ENCODE results near the gene ESAM. TPM values are rescaled to one million over a fixed set of nuclear protein-coding genes. Genes with fewer than 3 reads are reported as not detected.

ESAM gene
- total and polyA plus RNA-seq, 10 of the 15 experiments (the other 5 are each of a cell fraction or from before 2014, with no cell fraction given) = 2.7 to 43.6 (median 19.5) TPM

GRCh38 chr11:124707829-124708228 lies 54.3 kb downstream of the ESAM start:
- H3K4me3 ChIP-seq = no peak overlapping the region
- no peaks in the 10 kb centered on the region for H3K4me1 ChIP-seq (ENCODE audit: control insufficient read depth, insufficient read depth, low read length)
- intact Hi-C loops (cut with micrococcal nuclease; ENCODE audit: unreplicated experiment) (no loop called here), in situ Hi-C loops (cut with MboI) (no loop called here)
- no peak for FAIRE-seq
- no TSS peak for BruUV-seq (replicated peaks)
- H3K4me2 ChIP-seq (ENCODE audit: control insufficient read depth, insufficient read depth) = no peak overlapping the region
- TF ChIP-seq CREB1 (IDR thresholded peaks at IDR 0.05; ENCODE audit: low read depth) = no peak
- TF ChIP-seq CBX5 (IDR thresholded peaks at IDR 0.05; ENCODE audit: low read depth) = no peak
- no peak for TF ChIP-seq CBX3 (IDR thresholded peaks at IDR 0.05; ENCODE audit: borderline replicate concordance, low read depth)
- TF ChIP-seq JUNB (IDR thresholded peaks at IDR 0.05) = no peak
- TF ChIP-seq FOXM1 (IDR thresholded peaks at IDR 0.05; ENCODE audit: low read depth, low read length) = no peak
- TF ChIP-seq LARP7 (IDR thresholded peaks at IDR 0.05) = no peak
- TF ChIP-seq NR2C1 (IDR thresholded peaks at IDR 0.05) = no peak
- TF ChIP-seq RBBP5 (conservative IDR thresholded peaks at IDR 0.05) = no peak
- no peak for TF ChIP-seq ZBTB4 (CRISPR knock-in tag; IDR thresholded peaks at IDR 0.05)
- no peak for TF ChIP-seq ATF2 (IDR thresholded peaks at IDR 0.05; ENCODE audit: low read length)
- no peak for TF ChIP-seq CEBPB (IDR thresholded peaks at IDR 0.05; ENCODE audit: borderline replicate concordance in 1 of 2, low read depth in 2 of 2, low read length in 2 of 2)
- ChIA-PET RAD21 (ENCODE audit: unreplicated experiment) (no interaction called here), CTCF (interaction anchor here (1.2 to 1.7 kb wide), 3 partner anchors 10 to 87 kb away, joined by 3 to 4 read pairs (median 3); no protein-coding TSS in a partner anchor), SMC1A (ENCODE audit: uncharacterized antibody, unreplicated experiment) (interaction anchor here (1.0 to 1.7 kb wide), 2 partner anchors 9 to 38 kb away, joined by 5 read pairs; no protein-coding TSS in a partner anchor), POLR2A (no interaction called here)
- no peak overlapping the region for H2AFZ ChIP-seq (ENCODE audit: control insufficient read depth, low read depth, low read length)
- H3K36me3 ChIP-seq (ENCODE audit: control insufficient read depth in 2 of 2, insufficient read depth in 2 of 2, low read length in 1 of 2) = no peaks in the 10 kb centered on the region
- no peaks in the 10 kb centered on the region for H4K20me1 ChIP-seq (ENCODE audit: control insufficient read depth, insufficient read depth)
- no peak overlapping the region for H3K27ac ChIP-seq (ENCODE audit: control insufficient read depth, insufficient read depth)
- H3K79me2 ChIP-seq (ENCODE audit: control insufficient read depth, insufficient read depth, low read length) = no peaks in the 10 kb centered on the region
- H3K27me3 ChIP-seq (replicated peaks in 1 of 2; ENCODE audit: control insufficient read depth in 2 of 2, insufficient read depth in 2 of 2, low read length in 1 of 2) = peaks cover 0 to 2% of the 10 kb centered on the region in 2 experiments; a peak in 1 of 4 replicates
- no peak for ATAC-seq
- H3K9ac ChIP-seq (ENCODE audit: control insufficient read depth, insufficient read depth, low read length) = no peak overlapping the region
- no peaks in the 10 kb centered on the region; the same call in 2 of the 3 replicates for H3K9me3 ChIP-seq (replicated peaks; ENCODE audit: control insufficient read depth, insufficient read depth, low read length)
- DNase-seq (ENCODE audit: low read depth, low spot score) = no peak
- WGBS (ENCODE audit: insufficient coverage, insufficient replicate concordance, low lambda C conversion rate, missing lambda C conversion rate) = 18% methylated on average over 4 of the region's 4 CpGs

Other genes with a start within 250 kb of the ESAM start
Only the 7 nearest of the 14 such genes appear.
- gene SIAE, start 88.6 kb downstream of the ESAM start, total RNA-seq (2014; rRNA removed) = 3.5 and 4.3 TPM in 2 replicates
- gene SIAE, start 88.6 kb downstream of the ESAM start, total RNA-seq (2014; rRNA removed; fragmentation: Illumina TruSeq; extraction: Trizol) = 4.0 and 4.3 TPM in 2 replicates
- 4.8 and 7.0 TPM in 2 replicates for gene SIAE, start 88.6 kb downstream of the ESAM start, total RNA-seq (2021)
- gene SIAE, start 88.6 kb downstream of the ESAM start, polyA plus RNA-seq (2011; rRNA removed) = 6.1 and 6.6 TPM in 2 replicates
- gene SIAE, start 88.6 kb downstream of the ESAM start, polyA plus RNA-seq (2014; fragmentation: Illumina TruSeq; extraction: Trizol) = 6.9 and 8.0 TPM in 2 replicates
- gene SIAE, start 88.6 kb downstream of the ESAM start, polyA plus RNA-seq (2014; fragmentation: Nextera tagmentation; extraction: Ambion mirVana) = under 1 TPM; 0.93 to 0.97 TPM
- 5.0 and 6.0 TPM in 2 replicates for gene SIAE, start 88.6 kb downstream of the ESAM start, polyA plus RNA-seq (2014; rRNA removed)
- gene SIAE, start 88.6 kb downstream of the ESAM start, polyA plus RNA-seq (2016; fragmentation: Nextera tagmentation; extraction: Ambion mirVana) = 1 to 10 TPM; 2.8 to 3.2 TPM
- 3.5 and 4.6 TPM in 2 replicates for gene SPA17, start 88.4 kb downstream of the ESAM start, total RNA-seq (2014; rRNA removed)
- 9.9 and 14.0 TPM in 2 replicates for gene SPA17, start 88.4 kb downstream of the ESAM start, total RNA-seq (2014; rRNA removed; fragmentation: Illumina TruSeq; extraction: Trizol)
- 2.5 and 2.9 TPM in 2 replicates for gene SPA17, start 88.4 kb downstream of the ESAM start, total RNA-seq (2021)
- gene SPA17, start 88.4 kb downstream of the ESAM start, polyA plus RNA-seq (2011; rRNA removed) = 13.2 and 16.1 TPM in 2 replicates
- gene SPA17, start 88.4 kb downstream of the ESAM start, polyA plus RNA-seq (2014; fragmentation: Illumina TruSeq; extraction: Trizol) = 12.5 and 17.8 TPM in 2 replicates
- gene SPA17, start 88.4 kb downstream of the ESAM start, polyA plus RNA-seq (2014; fragmentation: Nextera tagmentation; extraction: Ambion mirVana) = 1 to 10 TPM; 6.1 to 7.3 TPM
- 3.5 and 6.8 TPM in 2 replicates for gene SPA17, start 88.4 kb downstream of the ESAM start, polyA plus RNA-seq (2014; rRNA removed)
- 10 to 100 TPM in 1 of 2 experiments, 1 to 10 TPM in 1; 9.8 to 11.2 TPM for gene SPA17, start 88.4 kb downstream of the ESAM start, polyA plus RNA-seq (2016; fragmentation: Nextera tagmentation; extraction: Ambion mirVana)
- 0.49 and 1.1 TPM in 2 replicates for gene NRGN, start 22.3 kb downstream of the ESAM start, total RNA-seq (2014; rRNA removed)
- gene NRGN, start 22.3 kb downstream of the ESAM start, total RNA-seq (2014; rRNA removed; fragmentation: Illumina TruSeq; extraction: Trizol) = 0.36 TPM in 1 of 2 replicates, not detected in the other
- 2.7 and 3.2 TPM in 2 replicates for gene NRGN, start 22.3 kb downstream of the ESAM start, total RNA-seq (2021)
- gene NRGN, start 22.3 kb downstream of the ESAM start, polyA plus RNA-seq (2011; rRNA removed) = 0.97 and 2.1 TPM in 2 replicates
- 1.2 TPM in 1 of 2 replicates, not detected in the other for gene NRGN, start 22.3 kb downstream of the ESAM start, polyA plus RNA-seq (2014; fragmentation: Illumina TruSeq; extraction: Trizol)
- gene NRGN, start 22.3 kb downstream of the ESAM start, polyA plus RNA-seq (2014; fragmentation: Nextera tagmentation; extraction: Ambion mirVana) = not detected
- 2.8 and 3.5 TPM in 2 replicates for gene NRGN, start 22.3 kb downstream of the ESAM start, polyA plus RNA-seq (2014; rRNA removed)
- 1 to 10 TPM in 1 of 2 experiments, under 1 TPM in 1; 0.92 to 1.1 TPM for gene NRGN, start 22.3 kb downstream of the ESAM start, polyA plus RNA-seq (2016; fragmentation: Nextera tagmentation; extraction: Ambion mirVana)
- gene VSIG2, start 10.0 kb downstream of the ESAM start, total RNA-seq (2014; rRNA removed) = not detected in 2 replicates
- 0.13 TPM in 1 of 2 replicates, not detected in the other for gene VSIG2, start 10.0 kb downstream of the ESAM start, total RNA-seq (2014; rRNA removed; fragmentation: Illumina TruSeq; extraction: Trizol)
- 0.31 and 0.40 TPM in 2 replicates for gene VSIG2, start 10.0 kb downstream of the ESAM start, total RNA-seq (2021)
- gene VSIG2, start 10.0 kb downstream of the ESAM start, polyA plus RNA-seq (2011; rRNA removed) = 0.12 and 0.15 TPM in 2 replicates
- not detected in 2 replicates for gene VSIG2, start 10.0 kb downstream of the ESAM start, polyA plus RNA-seq (2014; fragmentation: Illumina TruSeq; extraction: Trizol)
- not detected for gene VSIG2, start 10.0 kb downstream of the ESAM start, polyA plus RNA-seq (2014; fragmentation: Nextera tagmentation; extraction: Ambion mirVana)
- 0.15 and 0.27 TPM in 2 replicates for gene VSIG2, start 10.0 kb downstream of the ESAM start, polyA plus RNA-seq (2014; rRNA removed)
- gene VSIG2, start 10.0 kb downstream of the ESAM start, polyA plus RNA-seq (2016; fragmentation: Nextera tagmentation; extraction: Ambion mirVana) = under 1 TPM in 1 of 2 experiments, not detected in 1; 0.19 TPM
- gene MSANTD2, start 38.1 kb upstream of the ESAM start, total RNA-seq (2014; rRNA removed) = 12.0 and 13.7 TPM in 2 replicates
- gene MSANTD2, start 38.1 kb upstream of the ESAM start, total RNA-seq (2014; rRNA removed; fragmentation: Illumina TruSeq; extraction: Trizol) = 10.6 and 11.2 TPM in 2 replicates
- 8.7 and 9.0 TPM in 2 replicates for gene MSANTD2, start 38.1 kb upstream of the ESAM start, total RNA-seq (2021)
- gene MSANTD2, start 38.1 kb upstream of the ESAM start, polyA plus RNA-seq (2011; rRNA removed) = 7.2 and 10.4 TPM in 2 replicates
- 11.6 and 17.5 TPM in 2 replicates for gene MSANTD2, start 38.1 kb upstream of the ESAM start, polyA plus RNA-seq (2014; fragmentation: Illumina TruSeq; extraction: Trizol)
- gene MSANTD2, start 38.1 kb upstream of the ESAM start, polyA plus RNA-seq (2014; fragmentation: Nextera tagmentation; extraction: Ambion mirVana) = 1 to 10 TPM; 3.0 to 4.1 TPM
- 12.4 and 13.8 TPM in 2 replicates for gene MSANTD2, start 38.1 kb upstream of the ESAM start, polyA plus RNA-seq (2014; rRNA removed)
- 1 to 10 TPM; 6.4 to 7.0 TPM for gene MSANTD2, start 38.1 kb upstream of the ESAM start, polyA plus RNA-seq (2016; fragmentation: Nextera tagmentation; extraction: Ambion mirVana)
- gene ROBO3, start 103.1 kb upstream of the ESAM start, total RNA-seq (2014; rRNA removed) = 0.23 and 0.65 TPM in 2 replicates
- 0.31 TPM in 1 of 2 replicates, not detected in the other for gene ROBO3, start 103.1 kb upstream of the ESAM start, total RNA-seq (2014; rRNA removed; fragmentation: Illumina TruSeq; extraction: Trizol)
- gene ROBO3, start 103.1 kb upstream of the ESAM start, total RNA-seq (2021) = 0.24 and 0.36 TPM in 2 replicates
- 0.18 and 0.32 TPM in 2 replicates for gene ROBO3, start 103.1 kb upstream of the ESAM start, polyA plus RNA-seq (2011; rRNA removed)
- gene ROBO3, start 103.1 kb upstream of the ESAM start, polyA plus RNA-seq (2014; fragmentation: Illumina TruSeq; extraction: Trizol) = 0.10 TPM in 1 of 2 replicates, not detected in the other
- not detected for gene ROBO3, start 103.1 kb upstream of the ESAM start, polyA plus RNA-seq (2014; fragmentation: Nextera tagmentation; extraction: Ambion mirVana)
- gene ROBO3, start 103.1 kb upstream of the ESAM start, polyA plus RNA-seq (2014; rRNA removed) = 0.63 and 0.67 TPM in 2 replicates
- gene ROBO3, start 103.1 kb upstream of the ESAM start, polyA plus RNA-seq (2016; fragmentation: Nextera tagmentation; extraction: Ambion mirVana) = under 1 TPM; 0.31 to 0.63 TPM
- not detected in 2 replicates for gene ROBO4, start 135.6 kb upstream of the ESAM start, total RNA-seq (2014; rRNA removed)
- gene ROBO4, start 135.6 kb upstream of the ESAM start, total RNA-seq (2014; rRNA removed; fragmentation: Illumina TruSeq; extraction: Trizol) = not detected in 2 replicates
- 0.21 TPM in 1 of 2 replicates, not detected in the other for gene ROBO4, start 135.6 kb upstream of the ESAM start, total RNA-seq (2021)
- not detected in 2 replicates for gene ROBO4, start 135.6 kb upstream of the ESAM start, polyA plus RNA-seq (2011; rRNA removed)
- gene ROBO4, start 135.6 kb upstream of the ESAM start, polyA plus RNA-seq (2014; fragmentation: Illumina TruSeq; extraction: Trizol) = not detected in 2 replicates
- not detected for gene ROBO4, start 135.6 kb upstream of the ESAM start, polyA plus RNA-seq (2014; fragmentation: Nextera tagmentation; extraction: Ambion mirVana)
- gene ROBO4, start 135.6 kb upstream of the ESAM start, polyA plus RNA-seq (2014; rRNA removed) = not detected in 2 replicates
- gene ROBO4, start 135.6 kb upstream of the ESAM start, polyA plus RNA-seq (2016; fragmentation: Nextera tagmentation; extraction: Ambion mirVana) = not detected

Data from GM12878 (cell line).